ENCODE measurements around the gene NEUROG3.
A peak's percentile ranks its signal among the peaks of the same experiment; 100 is the strongest.
"Not testable (repeated sequence)": the region's sequence is repeated elsewhere in the genome, so short reads cannot be mapped to it uniquely, and the experiment has no call there.

NEUROG3 gene

DNA sequence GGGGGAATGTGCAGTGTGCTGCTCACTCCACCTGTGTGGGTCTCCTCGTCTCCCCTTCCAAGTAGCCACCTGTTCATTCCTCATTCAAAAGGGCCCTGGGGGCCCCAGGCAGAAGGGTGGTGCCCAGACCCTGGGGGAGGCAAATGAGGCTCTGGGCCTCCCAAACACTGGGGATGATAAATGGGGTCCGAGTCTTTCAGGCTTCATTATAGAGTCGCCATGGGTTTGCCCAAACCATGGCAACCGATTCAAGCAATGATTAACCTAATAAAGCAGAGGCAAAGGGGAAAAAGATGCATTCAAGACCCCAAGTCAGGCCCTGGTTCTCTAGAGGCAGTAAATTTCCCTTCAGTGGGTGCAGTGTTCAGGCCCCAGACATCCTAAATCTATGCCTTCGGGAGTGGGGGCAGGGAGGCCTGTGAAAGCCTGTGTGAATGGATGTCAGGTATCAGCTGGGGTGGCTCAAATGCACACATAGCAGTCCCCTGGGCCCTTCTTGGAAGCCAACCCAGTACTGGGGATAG lies 10.4 kb downstream of the NEUROG3 start:
- TF ChIP-seq POLR2A (IDR thresholded peaks at IDR 0.05; ENCODE audit: low read length), result no peak
- DNase-seq, result no peak

- no peak for DNase-seq
- TF ChIP-seq POLR2A (IDR thresholded peaks at IDR 0.05; ENCODE audit: low read length) (no peak), GATA1 (IDR thresholded peaks at IDR 0.05; ENCODE audit: low read depth, low read length) (no peak)
These were observed 13.7 kb downstream of the NEUROG3 start for GRCh38 chr10:69559525-69559924.

DNA sequence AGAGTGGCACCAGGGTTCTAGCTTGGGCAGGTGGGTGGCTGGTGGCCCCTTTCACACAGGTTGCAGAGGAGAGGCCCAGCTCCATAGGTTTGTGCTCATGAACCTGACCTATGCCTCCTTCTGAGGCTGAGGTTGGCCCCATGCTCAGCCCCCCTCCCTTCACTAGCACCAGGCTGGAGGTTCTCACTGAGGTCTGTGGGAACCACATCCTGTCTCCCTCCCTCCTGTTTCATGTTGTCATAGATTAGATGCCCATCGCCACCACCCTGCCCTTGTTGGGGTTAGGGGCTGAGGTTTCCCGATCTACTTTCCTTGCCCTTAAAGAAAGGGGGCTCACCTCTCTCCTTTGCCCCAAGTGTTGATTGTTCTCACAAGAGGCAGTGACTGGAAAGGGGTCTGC lies 14.7 kb downstream of the NEUROG3 start:
- TF ChIP-seq GATA1 (IDR thresholded peaks at IDR 0.05; ENCODE audit: low read depth, low read length) (no peak), POLR2A (IDR thresholded peaks at IDR 0.05; ENCODE audit: low read length) (no peak)
- no peak for DNase-seq

DNA sequence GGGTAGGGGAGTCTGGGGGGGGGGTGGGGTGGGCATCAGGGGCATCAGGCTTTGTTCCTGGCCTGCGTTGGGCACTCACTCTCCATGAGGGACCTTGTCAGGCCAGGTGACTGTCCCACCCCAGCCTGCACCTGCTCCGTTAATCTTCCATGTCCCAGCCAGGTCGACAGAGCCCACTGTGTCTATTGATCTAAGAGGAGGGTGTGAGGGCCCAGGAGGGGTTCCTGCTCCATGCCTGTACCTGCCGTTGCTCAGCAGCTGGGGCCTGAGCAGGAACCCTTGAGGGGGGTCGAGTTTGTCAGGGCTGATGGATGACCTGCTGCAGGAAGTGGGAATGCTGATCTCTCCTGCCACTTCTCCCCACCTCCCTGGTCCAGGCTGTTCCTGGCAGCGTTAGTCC lies 18.6 kb downstream of the NEUROG3 start:
- TF ChIP-seq POLR2A (IDR thresholded peaks at IDR 0.05; ENCODE audit: low read length), result no peak
- no peak for DNase-seq

GRCh38 chr10:69553328-69553727 lies 19.9 kb downstream of the NEUROG3 start:
- DNase-seq, result no peak
- TF ChIP-seq GATA1 (IDR thresholded peaks at IDR 0.05; ENCODE audit: low read depth, low read length), result no peak
- no peak for TF ChIP-seq POLR2A (IDR thresholded peaks at IDR 0.05; ENCODE audit: low read length)

DNA sequence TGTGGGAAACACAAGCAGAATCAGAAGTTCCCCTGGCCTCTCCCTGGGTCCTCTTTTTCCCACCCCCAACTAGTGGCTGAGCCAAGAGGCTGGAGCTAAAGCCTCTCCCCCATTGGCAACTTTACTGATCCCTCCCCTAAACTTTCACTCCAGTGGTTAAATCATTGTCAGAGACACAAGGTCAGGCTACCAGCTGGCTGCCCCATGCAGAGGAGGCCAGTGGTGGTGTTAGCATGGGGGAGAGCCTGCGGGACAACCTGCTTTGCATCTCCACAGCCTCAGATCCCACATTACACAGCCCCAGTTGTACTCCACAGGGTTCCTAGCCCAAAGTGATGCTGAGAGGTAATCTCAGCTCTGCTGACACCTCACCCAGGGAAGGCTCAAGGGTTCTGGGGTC lies 21.0 kb downstream of the NEUROG3 start:
- no peak for TF ChIP-seq POLR2A (IDR thresholded peaks at IDR 0.05; ENCODE audit: low read length)
- TF ChIP-seq GATA1 (IDR thresholded peaks at IDR 0.05; ENCODE audit: low read depth, low read length), result no peak

GRCh38 chr10:69549959-69550358 lies 23.3 kb downstream of the NEUROG3 start:
- no peak for TF ChIP-seq POLR2A (IDR thresholded peaks at IDR 0.05; ENCODE audit: low read length)
- TF ChIP-seq GATA1 (IDR thresholded peaks at IDR 0.05; ENCODE audit: low read depth, low read length), result no peak
- peak in 1 of 2 experiments; percentile 4 for DNase-seq

More for the DNA sequence above, 21.0 kb downstream of the NEUROG3 start:
- no peak for DNase-seq

GRCh38 chr10:69541463-69541862 lies 31.8 kb downstream of the NEUROG3 start:
- TF ChIP-seq POLR2A (IDR thresholded peaks at IDR 0.05; ENCODE audit: low read length), result no peak
- no peak for TF ChIP-seq GATA1 (IDR thresholded peaks at IDR 0.05; ENCODE audit: low read depth, low read length)
- DNase-seq, result no peak

DNA sequence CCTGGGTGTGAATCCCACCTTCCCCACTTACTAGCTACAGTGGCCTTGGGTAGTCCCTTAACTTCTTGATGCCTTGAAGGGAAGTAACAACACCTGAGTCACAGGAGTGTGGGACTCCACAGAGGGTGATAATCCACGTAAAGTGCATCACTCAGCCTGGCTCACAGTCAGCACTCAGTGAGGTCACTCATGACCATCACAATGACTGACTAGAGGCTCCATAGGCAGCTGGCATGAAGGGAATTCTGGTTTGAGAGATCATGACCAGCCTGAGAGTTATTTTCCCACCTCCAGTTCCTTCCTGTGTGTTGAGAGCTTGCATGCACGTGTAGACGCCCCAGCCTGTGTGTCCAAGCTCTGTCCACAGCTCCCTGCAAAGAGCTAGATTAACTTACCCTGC lies 34.8 kb downstream of the NEUROG3 start:
- DNase-seq, result no peak
- TF ChIP-seq POLR2A (IDR thresholded peaks at IDR 0.05; ENCODE audit: low read length), result no peak
- TF ChIP-seq GATA1 (IDR thresholded peaks at IDR 0.05; ENCODE audit: low read depth, low read length), result no peak

DNA sequence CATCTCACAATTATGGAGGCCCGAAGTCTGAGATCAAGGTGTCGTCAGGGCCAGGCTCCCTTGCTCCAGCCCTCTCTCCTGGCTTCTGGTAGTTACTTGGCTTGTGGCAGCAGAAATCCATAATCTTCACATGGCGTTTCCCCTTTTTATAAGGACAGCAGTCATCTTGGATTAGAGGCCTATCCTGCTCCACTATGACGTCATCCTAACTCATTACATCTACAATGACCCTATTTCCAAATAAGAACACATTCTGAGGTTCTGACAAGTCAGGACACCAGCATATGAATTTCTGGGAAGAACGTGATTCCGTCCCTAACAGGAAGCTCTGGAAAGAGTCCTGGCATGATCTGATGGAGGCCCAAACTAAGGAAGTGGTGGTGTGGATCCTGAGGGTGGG lies 35.8 kb downstream of the NEUROG3 start:
- DNase-seq, result no peak
- TF ChIP-seq GATA1 (IDR thresholded peaks at IDR 0.05; ENCODE audit: low read depth, low read length), result no peak
- no peak for TF ChIP-seq POLR2A (IDR thresholded peaks at IDR 0.05; ENCODE audit: low read length)

- not testable (repeated sequence) for DNase-seq
These were observed 36.7 kb downstream of the NEUROG3 start for GRCh38 chr10:69536521-69536920.

- no peak for DNase-seq
- TF ChIP-seq POLR2A (IDR thresholded peaks at IDR 0.05; ENCODE audit: low read length) (no peak), GATA1 (IDR thresholded peaks at IDR 0.05; ENCODE audit: low read depth, low read length) (no peak)
These were observed 39.6 kb downstream of the NEUROG3 start for GRCh38 chr10:69533658-69534057.

DNA sequence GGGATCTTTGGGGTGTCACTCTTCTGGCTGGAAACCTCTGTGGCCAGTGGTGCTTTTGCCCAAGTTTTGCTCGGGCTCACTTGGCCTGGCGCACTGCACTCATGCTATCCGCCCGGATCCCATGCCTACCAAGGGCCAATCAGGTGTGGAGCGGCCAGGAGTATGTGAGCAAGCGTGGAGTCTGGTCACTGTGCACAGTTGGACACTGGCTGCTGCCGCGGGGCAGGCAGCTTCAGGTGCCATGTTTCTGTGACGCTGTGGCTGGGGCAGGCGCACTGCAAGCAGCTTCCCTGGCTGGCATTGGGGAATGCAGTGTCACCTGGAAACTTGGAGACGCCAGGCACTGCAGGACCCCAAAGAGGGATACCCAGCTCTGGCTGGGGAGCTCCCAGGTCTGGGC lies 45.3 kb downstream of the NEUROG3 start:
- no peak for DNase-seq

More for the DNA sequence above, 45.3 kb downstream of the NEUROG3 start:
- TF ChIP-seq POLR2A (IDR thresholded peaks at IDR 0.05; ENCODE audit: low read length) (no peak), GATA1 (IDR thresholded peaks at IDR 0.05; ENCODE audit: low read depth, low read length) (no peak)
